Rectal smooth muscle tissue (tissue), 1 donor: ENCODE results near the gene SPINK1.
"Not testable (repeated sequence)": the region's sequence is repeated elsewhere in the genome, so short reads cannot be mapped to it uniquely, and the experiment has no call there.

ENCODE experiments used
- H3K27ac ChIP-seq: one replicate; pipeline ENCODE4 v1.7.0; 2013; ENCODE audit warnings: low read depth, low read length, inconsistent platforms
- H3K27me3 ChIP-seq: one replicate; pipeline ENCODE4 v1.7.0; 2013; ENCODE audit warnings: low read length; ENCODE audit not compliant: control insufficient read depth, insufficient read depth
- H3K36me3 ChIP-seq: one replicate; pipeline ENCODE4 v1.7.0; 2013; ENCODE audit warnings: low read length; ENCODE audit not compliant: control insufficient read depth, insufficient read depth
- H3K4me1 ChIP-seq: one replicate; pipeline ENCODE4 v1.7.0; 2013; ENCODE audit warnings: low read length; ENCODE audit not compliant: control insufficient read depth, insufficient read depth
- H3K4me3 ChIP-seq: one replicate; pipeline ENCODE4 v1.7.0; 2013; ENCODE audit warnings: low read length
- H3K9ac ChIP-seq: one replicate; pipeline ENCODE4 v1.7.0; 2013; ENCODE audit warnings: low read length

SPINK1 gene

GRCh38 chr5:147849226-147849625 lies 17.8 kb upstream of the SPINK1 start:
- Histone ChIP-seq H3K27ac (no peak overlapping the region), H3K9ac (no peak overlapping the region), H3K4me3 (no peak overlapping the region), H3K27me3 (no peaks in the 10 kb centered on the region), H3K36me3 (no peaks in the 10 kb centered on the region), H3K4me1 (no peaks in the 10 kb centered on the region)

- Histone ChIP-seq H3K36me3 (no peaks in the 10 kb centered on the region), H3K4me3 (no peak overlapping the region), H3K4me1 (no peaks in the 10 kb centered on the region), H3K27ac (no peak overlapping the region), H3K9ac (no peak overlapping the region), H3K27me3 (no peaks in the 10 kb centered on the region)
These were observed 14.1 kb upstream of the SPINK1 start for GRCh38 chr5:147845618-147846017.

- Histone ChIP-seq H3K4me1 (no peaks in the 10 kb centered on the region), H3K36me3 (no peaks in the 10 kb centered on the region), H3K27me3 (no peaks in the 10 kb centered on the region), H3K27ac (no peak overlapping the region), H3K9ac (no peak overlapping the region), H3K4me3 (no peak overlapping the region)
These were observed 13.4 kb upstream of the SPINK1 start for GRCh38 chr5:147844846-147845245.

GRCh38 chr5:147842869-147843268 lies 11.4 kb upstream of the SPINK1 start:
- Histone ChIP-seq H3K9ac (no peak overlapping the region), H3K27ac (no peak overlapping the region), H3K4me1 (no peaks in the 10 kb centered on the region), H3K4me3 (no peak overlapping the region), H3K27me3 (no peaks in the 10 kb centered on the region), H3K36me3 (no peaks in the 10 kb centered on the region)

GRCh38 chr5:147836439-147836838 lies 5.0 kb upstream of the SPINK1 start:
- H3K9ac ChIP-seq = no peak overlapping the region
- H3K27ac ChIP-seq = no peak overlapping the region
- H3K4me3 ChIP-seq = no peak overlapping the region
- H3K36me3 ChIP-seq = no peaks in the 10 kb centered on the region
- no peaks in the 10 kb centered on the region for H3K27me3 ChIP-seq
- no peaks in the 10 kb centered on the region for H3K4me1 ChIP-seq

- Histone ChIP-seq H3K36me3 (no peaks in the 10 kb centered on the region), H3K27ac (no peak overlapping the region), H3K27me3 (no peaks in the 10 kb centered on the region), H3K9ac (no peak overlapping the region), H3K4me1 (no peaks in the 10 kb centered on the region), H3K4me3 (no peak overlapping the region)
These were observed 3.9 kb upstream of the SPINK1 start for GRCh38 chr5:147835386-147835798.

- H3K36me3 ChIP-seq = no peaks in the 10 kb centered on the region
- H3K9ac ChIP-seq = no peak overlapping the region
- H3K4me3 ChIP-seq = no peak overlapping the region
- no peaks in the 10 kb centered on the region for H3K27me3 ChIP-seq
- no peak overlapping the region for H3K27ac ChIP-seq
- no peaks in the 10 kb centered on the region for H3K4me1 ChIP-seq
These were observed 1.1 kb upstream of the SPINK1 start for GRCh38 chr5:147832541-147832940.

- no peak overlapping the region for H3K4me3 ChIP-seq
- no peak overlapping the region for H3K9ac ChIP-seq
- H3K4me1 ChIP-seq = no peaks in the 10 kb centered on the region
- no peak overlapping the region for H3K27ac ChIP-seq
- H3K27me3 ChIP-seq = no peaks in the 10 kb centered on the region
- H3K36me3 ChIP-seq = no peaks in the 10 kb centered on the region
These were observed 1.4 kb downstream of the SPINK1 start for GRCh38 chr5:147830035-147830434.

- H3K4me1 ChIP-seq, H3K27ac ChIP-seq, H3K9ac ChIP-seq, H3K36me3 ChIP-seq, H3K4me3 ChIP-seq, H3K27me3 ChIP-seq: not testable (repeated sequence)
These were observed 4.5 kb downstream of the SPINK1 start for GRCh38 chr5:147827017-147827416.

GRCh38 chr5:147826361-147826760 lies 5.1 kb downstream of the SPINK1 start:
- Histone ChIP-seq H3K27me3 (no peaks in the 10 kb centered on the region), H3K4me1 (no peaks in the 10 kb centered on the region), H3K4me3 (no peak overlapping the region), H3K36me3 (no peaks in the 10 kb centered on the region), H3K27ac (no peak overlapping the region), H3K9ac (no peak overlapping the region)

GRCh38 chr5:147822686-147823491 lies 8.6 kb downstream of the SPINK1 start:
- no peaks in the 10 kb centered on the region for H3K27me3 ChIP-seq
- no peak overlapping the region for H3K27ac ChIP-seq
- no peaks in the 10 kb centered on the region for H3K36me3 ChIP-seq

GRCh38 chr5:147822222-147822621 lies 9.2 kb downstream of the SPINK1 start:
- not testable (repeated sequence) for H3K4me3 ChIP-seq, H3K27ac ChIP-seq, H3K27me3 ChIP-seq

More at GRCh38 chr5:147822686-147823491, 8.6 kb downstream of the SPINK1 start:
- Histone ChIP-seq H3K9ac (no peak overlapping the region), H3K4me1 (no peaks in the 10 kb centered on the region), H3K4me3 (no peak overlapping the region)

GRCh38 chr5:147821766-147822165 lies 9.7 kb downstream of the SPINK1 start:
- H3K27ac ChIP-seq = no peak overlapping the region

More at GRCh38 chr5:147822222-147822621, 9.2 kb downstream of the SPINK1 start:
- H3K9ac ChIP-seq, H3K4me1 ChIP-seq, H3K36me3 ChIP-seq: not testable (repeated sequence)

More at GRCh38 chr5:147821766-147822165, 9.7 kb downstream of the SPINK1 start:
- H3K4me3 ChIP-seq = no peak overlapping the region
- no peaks in the 10 kb centered on the region for H3K27me3 ChIP-seq
- H3K36me3 ChIP-seq = no peaks in the 10 kb centered on the region
- no peak overlapping the region for H3K9ac ChIP-seq
- no peaks in the 10 kb centered on the region for H3K4me1 ChIP-seq
